Activated T-cell treated with anti-CD3 and anti-CD28 coated beads, Interleukin-2, amount 50 U/mL, for 72 hours (primary cell): ENCODE results near the gene SLC23A2. TPM values are rescaled to one million over a fixed set of nuclear protein-coding genes. Genes with fewer than 3 reads are reported as not detected.
A peak's percentile ranks its signal among the peaks of the same experiment; 100 is the strongest.

ENCODE experiments used
- ATAC-seq, 2 donors: fragments of 150-1000 bp; cut with Tn5 transposase; replicated peaks in 1 of 2; 2 replicates each; pipeline ENCODE4 v1.10.0; 2021; ENCODE audit warnings: moderate library complexity in 2 of 2, mild to moderate bottlenecking in 1 of 2
- DNase-seq, 2 donors: peaks; one replicate each; pipeline ENCODE4 v3.0.0; 2021 to 2022; ENCODE audit warnings: mixed read lengths in 1 of 2
- H3K27ac Mint-ChIP-seq: one replicate; pipeline ENCODE4 v1.8.0; 2022; ENCODE audit warnings: mild to moderate bottlenecking, moderate library complexity, mixed read lengths
- H3K27me3 Mint-ChIP-seq: one replicate; pipeline ENCODE4 v1.8.0; 2022; ENCODE audit warnings: low read depth, mixed read lengths
- H3K36me3 Mint-ChIP-seq, 2 donors: one replicate each; pipeline ENCODE4 v1.8.0; 2022; ENCODE audit warnings: mixed read lengths in 2 of 2, mild to moderate bottlenecking in 1 of 2; ENCODE audit not compliant: insufficient read depth in 2 of 2
- H3K4me1 Mint-ChIP-seq: one replicate; pipeline ENCODE4 v1.8.0; 2022; ENCODE audit warnings: low read depth, mixed read lengths
- H3K4me3 Mint-ChIP-seq, 2 donors: one replicate each; pipeline ENCODE4 v1.8.0; 2022; ENCODE audit warnings: mild to moderate bottlenecking in 2 of 2, mixed read lengths in 2 of 2, moderate library complexity in 2 of 2
- H3K9me3 Mint-ChIP-seq, 2 donors: one replicate each; pipeline ENCODE4 v1.8.0; 2022; ENCODE audit warnings: mixed read lengths in 2 of 2
- total RNA-seq, 2 donors: library from RNA; stranded (reverse); gene quantifications; one replicate each; pipeline ENCODE4 v1.2.3, GENCODE V29; 2022

Gene SLC23A2
- total RNA-seq, 2 donors from 2014 or later, result 21.4 to 22.2 TPM

GRCh38 chr20:4844751-4845465 lies 156.4 kb downstream of the SLC23A2 start:
- H3K36me3 Mint-ChIP-seq, result no peaks in the 10 kb centered on the region
- H3K4me1 Mint-ChIP-seq, result peaks cover 18% of the 10 kb centered on the region
- no peaks in the 10 kb centered on the region for H3K27me3 Mint-ChIP-seq
- peak overlapping the region in 1 of 2 donors; percentile 60 for H3K4me3 Mint-ChIP-seq
- no peak overlapping the region for H3K27ac Mint-ChIP-seq
- ATAC-seq (peak in 1 of 2 donors; percentile 56), DNase-seq (no peak)
- peaks cover 1 to 2% of the 10 kb centered on the region in 2 donors for H3K9me3 Mint-ChIP-seq

GRCh38 chr20:4844325-4844724 lies 157.0 kb downstream of the SLC23A2 start:
- DNase-seq (no peak), ATAC-seq (no peak)
- Mint-ChIP-seq H3K4me1 (peaks cover 18% of the 10 kb centered on the region), H3K4me3 (peak overlapping the region in 1 of 2 donors; percentile 60), H3K36me3 (no peaks in the 10 kb centered on the region), H3K27me3 (no peaks in the 10 kb centered on the region), H3K27ac (no peak overlapping the region), H3K9me3 (peaks cover 1 to 2% of the 10 kb centered on the region in 2 donors)

DNA sequence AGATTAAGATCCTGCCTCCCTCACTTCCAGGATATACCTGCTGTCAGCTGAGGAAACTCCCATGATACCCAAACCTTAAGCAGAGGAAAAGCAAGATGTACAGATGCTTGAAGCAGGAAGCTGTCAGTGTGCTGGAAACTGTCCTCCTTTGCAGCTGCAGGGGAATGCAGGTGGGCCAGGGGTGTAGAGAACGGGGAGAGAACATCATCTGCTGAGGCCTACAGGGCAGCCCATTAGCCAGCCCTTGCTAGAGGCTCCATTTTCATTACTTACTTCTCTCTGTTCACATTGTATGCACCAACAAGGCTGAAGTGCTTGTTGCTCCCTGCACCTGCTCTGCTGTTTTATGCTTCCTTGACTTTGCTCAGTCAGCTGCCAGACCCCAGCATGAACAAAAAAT lies 160.5 kb downstream of the SLC23A2 start:
- ATAC-seq (no peak), DNase-seq (no peak)
- H3K4me1 Mint-ChIP-seq, result peaks cover 16% of the 10 kb centered on the region
- H3K27ac Mint-ChIP-seq, result no peak overlapping the region
- H3K4me3 Mint-ChIP-seq, result no peak overlapping the region
- peaks cover 1 to 2% of the 10 kb centered on the region in 2 donors for H3K9me3 Mint-ChIP-seq
- H3K36me3 Mint-ChIP-seq, result no peaks in the 10 kb centered on the region
- H3K27me3 Mint-ChIP-seq, result no peaks in the 10 kb centered on the region

- no peaks in the 10 kb centered on the region for H3K27me3 Mint-ChIP-seq
- H3K36me3 Mint-ChIP-seq, result no peaks in the 10 kb centered on the region
- no peak overlapping the region for H3K4me3 Mint-ChIP-seq
- no peak overlapping the region for H3K27ac Mint-ChIP-seq
- no peak for DNase-seq
- H3K9me3 Mint-ChIP-seq, result no peaks in the 10 kb centered on the region
- H3K4me1 Mint-ChIP-seq, result no peaks in the 10 kb centered on the region
- ATAC-seq, result no peak
Observed at GRCh38 chr20:4838526-4838925, 162.8 kb downstream of the SLC23A2 start.

- H3K4me1 Mint-ChIP-seq, result no peaks in the 10 kb centered on the region
- no peaks in the 10 kb centered on the region for H3K36me3 Mint-ChIP-seq
- ATAC-seq (no peak), DNase-seq (no peak)
- no peak overlapping the region for H3K27ac Mint-ChIP-seq
- no peaks in the 10 kb centered on the region for H3K27me3 Mint-ChIP-seq
- H3K4me3 Mint-ChIP-seq, result no peak overlapping the region
- no peaks in the 10 kb centered on the region for H3K9me3 Mint-ChIP-seq
Observed at GRCh38 chr20:4837760-4838159, 163.6 kb downstream of the SLC23A2 start.

DNA sequence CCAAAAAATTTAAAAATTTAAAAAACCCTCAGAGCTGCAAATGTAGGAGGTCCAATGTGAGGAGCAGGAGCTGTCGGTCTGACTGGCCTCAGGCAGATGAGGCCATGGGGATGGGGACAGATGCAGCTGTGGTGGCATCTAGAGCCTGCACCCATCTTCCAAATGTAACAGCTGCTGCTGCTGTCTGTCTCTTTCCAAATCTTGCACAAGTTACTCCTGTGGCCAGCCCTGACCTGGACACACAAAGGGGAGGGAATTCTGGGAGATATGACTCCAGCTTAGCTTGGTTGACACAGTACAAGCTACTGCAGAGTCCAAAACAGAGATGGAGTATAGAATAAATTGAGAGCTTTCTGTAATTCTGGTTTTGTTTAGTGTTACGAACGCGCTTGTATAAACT lies 164.4 kb downstream of the SLC23A2 start:
- no peaks in the 10 kb centered on the region for H3K27me3 Mint-ChIP-seq
- no peak overlapping the region for H3K4me3 Mint-ChIP-seq
- no peaks in the 10 kb centered on the region for H3K9me3 Mint-ChIP-seq
- no peaks in the 10 kb centered on the region for H3K4me1 Mint-ChIP-seq
- no peak for DNase-seq
- ATAC-seq, result no peak
- H3K27ac Mint-ChIP-seq, result no peak overlapping the region
- H3K36me3 Mint-ChIP-seq, result no peaks in the 10 kb centered on the region

DNA sequence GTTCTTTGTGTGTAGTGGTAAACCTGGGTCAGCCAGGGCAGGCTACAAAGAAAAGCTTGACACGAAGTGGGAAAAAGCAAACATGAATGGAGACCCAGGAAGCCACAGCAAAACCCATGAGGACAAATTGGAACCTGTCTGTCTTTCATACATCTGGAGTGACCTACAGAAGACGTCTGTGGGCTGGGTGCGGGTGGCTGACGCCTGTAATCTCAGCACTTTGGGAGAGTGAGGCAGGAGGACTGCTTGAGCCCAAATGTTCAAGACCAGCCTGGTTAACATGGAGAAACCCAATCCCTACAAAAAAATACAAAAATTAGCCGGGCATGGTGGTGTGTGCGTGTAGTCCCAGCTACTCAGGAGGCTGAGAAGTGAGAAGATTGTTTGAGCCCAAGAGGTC lies 164.8 kb downstream of the SLC23A2 start:
- Mint-ChIP-seq H3K27ac (no peak overlapping the region), H3K27me3 (no peaks in the 10 kb centered on the region), H3K4me1 (no peaks in the 10 kb centered on the region), H3K36me3 (no peaks in the 10 kb centered on the region), H3K4me3 (no peak overlapping the region), H3K9me3 (no peaks in the 10 kb centered on the region)
- no peak for ATAC-seq
- DNase-seq, result no peak

DNA sequence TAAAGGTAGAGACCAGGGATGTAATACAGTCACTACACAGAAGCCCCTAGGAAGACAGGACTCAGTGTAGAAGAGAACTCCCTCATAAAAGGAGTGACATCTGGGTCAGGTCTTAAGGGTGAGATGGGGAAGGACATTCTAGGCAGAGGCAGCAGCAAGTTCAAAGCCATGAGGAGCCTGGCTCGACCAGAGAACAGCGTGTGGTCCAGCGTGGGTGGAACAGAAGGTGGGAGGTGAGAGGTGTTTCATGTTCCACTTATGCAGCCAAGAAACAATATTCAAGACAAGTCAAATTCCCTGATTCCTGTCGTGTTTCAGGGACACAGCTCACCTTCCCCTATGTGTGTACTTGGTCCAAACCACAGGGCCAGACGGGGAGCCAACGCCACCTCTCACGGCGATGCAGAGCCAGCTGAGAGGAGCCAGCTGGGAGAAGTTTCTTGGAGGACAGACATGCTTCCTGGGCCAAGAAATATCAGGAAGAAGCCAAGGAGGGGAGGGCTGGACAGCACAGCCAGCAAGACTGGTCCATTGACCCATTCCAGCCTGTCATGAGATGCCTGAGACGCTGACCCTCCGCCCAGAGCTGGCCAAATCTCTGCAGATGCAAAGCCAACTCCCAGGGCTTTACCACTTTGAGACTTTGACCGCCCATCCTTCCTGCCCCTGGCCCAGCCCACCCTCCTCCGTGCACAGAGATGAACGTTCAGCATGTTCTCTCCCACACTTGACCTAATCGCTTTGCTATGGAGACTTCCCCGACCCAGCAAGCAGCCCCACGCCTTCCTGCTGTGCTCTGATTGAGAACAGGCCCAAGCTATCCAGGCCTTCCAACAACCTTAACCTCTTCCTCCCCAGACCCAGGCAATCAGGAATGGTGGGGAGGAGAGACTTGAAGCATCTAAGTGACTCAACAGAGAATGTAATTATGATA lies 165.8 kb downstream of the SLC23A2 start:
- Mint-ChIP-seq H3K27ac (no peak overlapping the region), H3K27me3 (no peaks in the 10 kb centered on the region), H3K36me3 (no peaks in the 10 kb centered on the region), H3K4me1 (no peaks in the 10 kb centered on the region), H3K4me3 (no peak overlapping the region), H3K9me3 (no peaks in the 10 kb centered on the region)
- ATAC-seq (no peak), DNase-seq (no peak)

DNA sequence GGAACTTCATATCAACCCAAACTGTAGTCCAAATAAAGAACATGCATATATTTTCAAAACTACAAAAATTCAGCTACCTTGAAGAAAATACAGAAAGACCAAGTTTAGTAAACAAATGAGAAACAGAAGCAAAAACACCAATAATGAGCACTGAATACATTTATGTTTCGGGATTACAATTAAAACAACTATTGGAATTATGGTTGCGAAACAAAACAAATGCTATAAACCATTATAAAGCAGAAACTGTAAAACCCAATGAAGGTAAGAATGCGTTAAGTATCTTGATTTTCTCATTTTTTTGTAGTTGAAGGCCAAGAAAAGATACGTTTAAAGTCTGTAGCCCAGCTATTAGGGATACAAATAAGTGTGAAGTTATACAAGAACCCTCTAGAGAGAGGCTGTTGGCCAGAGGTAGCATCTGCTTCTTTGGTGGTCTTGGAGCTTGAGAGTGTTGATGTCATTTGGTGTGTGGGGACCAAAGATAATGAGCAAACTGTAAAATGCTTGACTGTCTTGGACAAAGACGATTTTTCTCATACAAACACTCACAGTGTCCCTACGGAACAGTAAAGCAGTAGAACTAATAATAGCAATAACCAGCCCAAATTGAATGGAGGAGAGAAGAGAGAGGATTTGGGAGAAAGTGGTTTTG lies 168.1 kb downstream of the SLC23A2 start:
- no peak for DNase-seq

GRCh38 chr20:4832469-4832868 lies 168.8 kb downstream of the SLC23A2 start:
- Mint-ChIP-seq H3K36me3 (no peaks in the 10 kb centered on the region), H3K27ac (no peak overlapping the region), H3K9me3 (no peaks in the 10 kb centered on the region), H3K4me1 (no peaks in the 10 kb centered on the region), H3K4me3 (no peak overlapping the region), H3K27me3 (no peaks in the 10 kb centered on the region)
- DNase-seq, result no peak
- ATAC-seq, result no peak

More for the DNA sequence above, 168.1 kb downstream of the SLC23A2 start:
- H3K36me3 Mint-ChIP-seq, result no peaks in the 10 kb centered on the region
- no peaks in the 10 kb centered on the region for H3K9me3 Mint-ChIP-seq
- H3K27me3 Mint-ChIP-seq, result no peaks in the 10 kb centered on the region
- no peak for ATAC-seq
- no peak overlapping the region for H3K27ac Mint-ChIP-seq
- H3K4me1 Mint-ChIP-seq, result no peaks in the 10 kb centered on the region
- no peak overlapping the region for H3K4me3 Mint-ChIP-seq

DNA sequence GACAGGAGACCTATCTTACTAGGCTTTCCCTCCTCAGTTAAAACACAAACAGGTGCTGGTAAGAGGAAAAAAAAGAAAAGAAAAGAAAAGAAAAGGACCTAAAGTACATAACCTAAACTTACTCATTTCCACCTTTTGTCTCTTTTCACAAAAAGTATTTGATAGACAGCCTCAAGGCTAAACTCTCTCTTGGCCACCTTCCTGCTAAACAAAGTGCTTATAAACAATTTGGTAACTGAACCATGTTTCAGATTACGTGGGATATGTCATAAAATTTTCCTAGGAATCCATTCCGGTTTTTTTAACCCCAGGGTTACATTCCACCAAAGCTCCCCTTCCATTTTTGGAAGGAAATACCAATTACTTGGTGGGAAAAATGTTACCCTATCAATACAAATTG lies 170.6 kb downstream of the SLC23A2 start:
- Mint-ChIP-seq H3K36me3 (no peaks in the 10 kb centered on the region), H3K9me3 (no peaks in the 10 kb centered on the region), H3K27me3 (no peaks in the 10 kb centered on the region), H3K4me3 (no peak overlapping the region), H3K27ac (no peak overlapping the region), H3K4me1 (no peaks in the 10 kb centered on the region)
- no peak for DNase-seq
- ATAC-seq, result no peak

DNA sequence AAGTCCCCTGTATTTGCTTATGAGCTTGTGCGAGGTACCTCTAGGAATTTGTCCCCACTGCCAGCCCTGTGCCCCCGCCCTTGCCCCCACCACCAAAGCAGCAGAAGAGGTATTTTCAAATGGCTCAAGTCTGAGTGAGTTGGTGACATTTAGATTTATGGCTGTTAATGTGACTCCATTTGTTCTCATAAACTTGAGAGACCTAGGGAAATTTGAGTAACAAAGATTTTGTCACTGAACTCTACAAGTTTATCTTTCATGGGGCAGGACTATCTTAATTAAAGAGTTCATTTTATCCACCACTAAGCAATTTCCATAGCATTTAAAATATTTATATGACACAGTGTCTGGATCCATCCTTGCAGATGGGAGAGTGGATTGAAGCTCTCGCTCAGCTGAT lies 171.1 kb downstream of the SLC23A2 start:
- no peaks in the 10 kb centered on the region for H3K4me1 Mint-ChIP-seq
- H3K4me3 Mint-ChIP-seq, result no peak overlapping the region
- H3K27ac Mint-ChIP-seq, result no peak overlapping the region
- no peak for ATAC-seq
- H3K27me3 Mint-ChIP-seq, result no peaks in the 10 kb centered on the region
- H3K9me3 Mint-ChIP-seq, result no peaks in the 10 kb centered on the region
- no peak for DNase-seq
- H3K36me3 Mint-ChIP-seq, result no peaks in the 10 kb centered on the region
